ENCODE measurements around the gene CLDN7.
A peak's percentile ranks its signal among the peaks of the same experiment; 100 is the strongest.

The CLDN7 gene

GRCh38 chr17:7289256-7290032 is 27.2 kb upstream of the CLDN7 start:
- no peak for DNase-seq (ENCODE audit: low read depth in 2 of 2)

DNA sequence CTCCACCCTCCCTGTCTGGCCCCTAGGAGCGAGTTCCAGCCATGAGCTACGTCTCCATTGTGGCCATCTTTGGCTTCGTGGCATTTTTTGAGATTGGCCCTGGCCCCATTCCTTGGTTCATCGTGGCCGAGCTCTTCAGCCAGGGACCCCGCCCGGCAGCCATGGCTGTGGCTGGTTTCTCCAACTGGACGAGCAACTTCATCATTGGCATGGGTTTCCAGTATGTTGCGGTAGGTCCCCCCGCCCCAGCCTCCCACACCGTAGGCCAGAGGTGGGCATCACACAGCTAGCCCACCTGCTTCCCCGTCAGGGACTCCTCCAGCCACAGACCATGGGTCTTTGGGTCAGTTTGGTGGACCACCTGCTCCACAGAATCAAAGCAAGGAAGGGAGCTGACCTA is 23.4 kb upstream of the CLDN7 start:
- no peak for DNase-seq (ENCODE audit: low read depth in 2 of 2)

GRCh38 chr17:7284911-7285310 is 22.6 kb upstream of the CLDN7 start:
- no peak for DNase-seq (ENCODE audit: low read depth in 2 of 2)

DNA sequence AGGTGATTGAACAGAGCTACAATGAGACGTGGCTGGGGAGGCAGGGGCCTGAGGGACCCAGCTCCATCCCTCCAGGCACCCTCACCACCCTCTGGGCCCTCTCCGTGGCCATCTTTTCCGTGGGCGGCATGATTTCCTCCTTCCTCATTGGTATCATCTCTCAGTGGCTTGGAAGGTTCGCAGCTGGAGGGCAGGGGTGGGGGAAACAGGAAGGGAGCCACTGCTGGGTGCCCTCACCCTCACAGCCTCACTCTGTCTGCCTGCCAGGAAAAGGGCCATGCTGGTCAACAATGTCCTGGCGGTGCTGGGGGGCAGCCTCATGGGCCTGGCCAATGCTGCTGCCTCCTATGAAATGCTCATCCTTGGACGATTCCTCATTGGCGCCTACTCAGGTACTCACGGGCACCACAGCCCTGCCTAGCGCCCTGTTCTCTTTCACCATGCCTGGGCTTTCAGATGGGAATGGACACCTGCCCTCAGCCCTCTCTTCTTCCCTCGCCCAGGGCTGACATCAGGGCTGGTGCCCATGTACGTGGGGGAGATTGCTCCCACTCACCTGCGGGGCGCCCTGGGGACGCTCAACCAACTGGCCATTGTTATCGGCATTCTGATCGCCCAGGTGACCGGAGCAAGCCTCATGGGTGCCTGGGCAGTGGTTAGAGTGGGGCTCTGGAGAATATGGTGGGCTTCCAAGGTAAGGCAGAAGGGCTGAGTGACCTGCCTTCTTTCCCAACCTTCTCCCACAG is 21.4 kb upstream of the CLDN7 start:
- DNase-seq (ENCODE audit: low read depth in 2 of 2), result no peak

DNA sequence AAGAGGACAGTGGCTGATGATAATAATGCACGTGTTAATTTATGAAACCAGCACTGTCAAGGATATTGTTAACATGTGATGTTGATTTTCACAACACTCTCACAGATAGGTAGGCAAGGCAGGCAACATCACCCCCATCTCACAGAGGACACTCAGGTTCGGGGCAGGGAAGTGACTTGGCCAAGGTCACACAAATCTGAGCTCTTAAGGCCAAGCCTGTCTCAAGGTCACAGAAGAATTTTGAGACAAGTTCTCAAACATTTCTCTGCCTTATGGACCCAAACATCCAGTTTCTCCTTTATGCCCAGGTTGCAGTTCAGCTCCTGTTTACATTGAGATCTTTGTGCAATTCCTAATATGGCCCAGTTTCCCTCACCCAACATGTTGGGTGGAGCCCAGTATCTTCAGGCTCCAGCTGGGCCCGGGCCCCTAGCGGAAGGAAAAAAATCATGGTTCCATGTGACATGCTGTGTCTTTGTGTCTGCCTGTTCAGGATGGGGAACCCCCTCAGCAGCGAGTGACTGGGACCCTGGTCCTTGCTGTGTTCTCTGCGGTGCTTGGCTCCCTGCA is 20.6 kb upstream of the CLDN7 start:
- no peak for DNase-seq (ENCODE audit: low read depth in 2 of 2)

GRCh38 chr17:7281953-7282751 is 19.9 kb upstream of the CLDN7 start:
- no peak for DNase-seq (ENCODE audit: low read depth in 2 of 2)

GRCh38 chr17:7281074-7281952 is 19.0 kb upstream of the CLDN7 start, which contains the start of gene SLC2A4:
Gene SLC2A4 (plus strand): TSS chr17:7281718. CDS start chr17:7281935, 217 bp downstream.
- peak; percentile 58 to 85 for DNase-seq (ENCODE audit: low read depth in 2 of 2)

DNA sequence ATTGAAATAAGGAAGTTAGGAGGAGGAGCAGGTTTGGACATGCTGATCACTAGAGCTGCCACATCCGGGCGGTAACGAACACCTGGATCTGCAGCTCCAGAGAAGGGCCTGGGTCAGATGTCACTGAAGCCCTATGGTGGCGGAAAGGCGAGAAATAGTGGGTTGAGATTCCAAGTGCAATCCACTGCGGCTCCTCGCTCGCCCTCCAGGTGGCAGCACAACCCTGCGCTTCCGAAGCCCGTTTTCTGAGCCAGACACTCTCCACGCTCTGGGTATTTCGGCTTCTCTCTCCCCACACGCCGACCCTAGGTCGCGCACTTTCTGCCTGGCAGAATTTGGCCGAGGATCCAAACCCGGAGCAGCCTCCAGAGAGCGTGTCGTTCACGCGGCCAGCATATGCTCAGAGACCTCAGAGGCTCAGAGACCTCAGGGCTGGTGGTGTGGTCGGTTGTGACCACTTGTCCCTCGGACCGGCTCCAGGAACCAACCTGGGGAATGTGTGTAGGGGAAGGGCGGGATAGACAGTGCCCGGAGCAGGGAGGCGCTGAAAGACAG is 18.3 kb upstream of the CLDN7 start:
- peak; percentile 67 to 76 for DNase-seq (ENCODE audit: low read depth in 2 of 2)

- DNase-seq (ENCODE audit: low read depth in 2 of 2), result no peak
These were observed 17.2 kb upstream of the CLDN7 start for GRCh38 chr17:7279448-7279847.

DNA sequence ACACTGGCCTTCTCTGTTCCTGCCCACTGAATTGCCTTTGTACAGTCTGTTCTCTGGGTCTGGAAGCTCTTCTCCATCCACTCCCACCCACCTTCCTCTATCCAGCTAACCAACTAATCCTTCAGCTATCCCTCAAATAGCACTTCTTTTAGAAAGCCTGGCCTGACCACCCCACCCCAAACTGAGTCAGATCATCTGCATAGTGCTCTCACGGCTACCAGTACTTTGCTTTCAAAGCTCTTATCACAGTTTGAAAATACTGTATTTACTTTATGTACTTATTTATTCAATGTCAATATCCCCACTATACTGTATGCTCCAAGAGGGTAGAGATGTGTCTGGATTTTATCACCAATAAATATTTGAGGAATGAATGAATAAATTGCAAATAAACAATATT is 4.5 kb upstream of the CLDN7 start:
- DNase-seq (ENCODE audit: low read depth in 2 of 2), result no peak

- no peak for DNase-seq (ENCODE audit: low read depth in 2 of 2)
These were observed 1.5 kb upstream of the CLDN7 start for GRCh38 chr17:7263801-7264078.

DNA sequence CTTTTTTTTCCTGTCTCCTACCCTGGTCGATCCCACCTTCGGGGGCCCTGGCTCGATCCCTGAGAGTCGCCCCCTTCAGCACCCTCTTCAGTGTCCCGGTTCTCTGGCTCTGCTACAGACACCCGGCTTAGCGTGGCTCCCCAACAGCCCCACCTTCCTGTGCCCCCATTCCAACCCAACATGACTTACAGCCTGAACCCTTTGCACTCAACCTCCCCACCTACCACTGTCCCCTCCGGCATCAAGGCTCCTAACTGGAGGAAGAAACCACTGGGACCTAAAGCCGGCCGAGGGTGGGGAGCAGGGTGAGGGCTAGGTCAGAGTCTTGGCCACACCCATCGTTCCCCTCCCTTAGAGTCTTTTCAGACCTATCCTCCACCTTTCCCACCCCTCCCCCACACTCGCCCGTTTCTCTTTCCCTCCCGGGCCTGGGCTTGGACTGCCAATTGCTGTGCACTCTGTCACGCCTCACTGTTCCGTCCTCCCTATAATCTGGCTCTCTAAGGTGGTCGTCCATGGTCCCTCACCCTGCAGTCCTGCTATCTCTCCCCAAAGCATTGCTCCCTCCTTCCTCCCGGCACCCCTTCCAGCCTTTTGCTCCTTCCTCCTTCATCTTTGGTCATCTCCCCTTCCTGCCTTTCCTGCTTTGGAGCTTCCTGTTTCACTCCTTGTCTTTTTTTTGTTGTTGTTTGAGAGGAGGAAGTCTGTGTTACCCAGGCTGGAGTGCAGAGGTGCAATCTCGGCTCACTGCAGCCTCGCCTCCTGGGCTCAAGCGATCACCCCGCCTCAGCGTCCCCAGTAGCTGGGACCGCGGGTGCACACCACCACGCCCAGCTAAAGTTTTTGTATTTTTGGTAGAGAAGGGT is 890 bp upstream of the CLDN7 start:
- DNase-seq (ENCODE audit: low read depth in 2 of 2), result no peak

DNA sequence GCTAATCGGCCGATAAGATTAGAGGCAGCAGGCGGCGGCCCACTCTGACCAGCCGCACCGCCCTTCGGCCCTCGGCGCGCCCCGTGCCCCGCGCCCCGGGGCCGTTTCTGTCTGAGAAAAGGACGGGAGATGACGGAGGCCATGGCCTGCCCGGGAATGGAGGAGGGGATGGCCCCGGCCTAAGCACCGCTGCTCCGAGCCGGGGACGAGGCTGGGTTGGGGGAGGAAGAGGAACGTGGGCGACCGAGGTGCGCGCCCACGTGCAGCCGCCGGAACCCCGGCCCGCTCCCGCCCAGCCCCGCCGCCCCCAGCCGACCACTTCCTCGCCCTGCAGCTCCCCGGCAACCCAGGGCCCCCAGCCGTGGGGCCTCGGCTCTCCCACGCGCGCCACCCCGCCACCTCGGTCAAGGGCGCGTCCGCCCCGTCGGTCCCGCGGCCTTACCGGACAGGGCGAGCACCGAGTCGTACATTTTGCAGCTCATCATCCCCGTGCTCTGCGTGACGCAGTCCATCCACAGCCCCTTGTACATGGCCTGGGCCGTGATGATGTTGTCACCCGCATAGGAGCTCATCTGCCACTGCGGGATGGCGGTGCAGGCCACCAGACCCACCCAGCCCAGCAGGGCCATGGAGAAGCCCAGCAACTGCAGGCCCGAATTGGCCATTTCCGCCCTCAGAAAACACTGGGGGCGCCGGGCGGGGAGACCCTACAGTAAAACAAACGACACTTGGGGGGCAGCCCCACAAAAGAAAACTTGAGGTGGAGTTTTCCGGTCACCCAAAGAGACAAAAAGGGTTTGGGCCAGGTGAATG is 693 bp downstream of the CLDN7 start:
- no peak for DNase-seq (ENCODE audit: low read depth in 2 of 2)

- DNase-seq (ENCODE audit: low read depth in 2 of 2), result no peak
These were observed 1.5 kb downstream of the CLDN7 start for GRCh38 chr17:7260651-7261378.

DNA sequence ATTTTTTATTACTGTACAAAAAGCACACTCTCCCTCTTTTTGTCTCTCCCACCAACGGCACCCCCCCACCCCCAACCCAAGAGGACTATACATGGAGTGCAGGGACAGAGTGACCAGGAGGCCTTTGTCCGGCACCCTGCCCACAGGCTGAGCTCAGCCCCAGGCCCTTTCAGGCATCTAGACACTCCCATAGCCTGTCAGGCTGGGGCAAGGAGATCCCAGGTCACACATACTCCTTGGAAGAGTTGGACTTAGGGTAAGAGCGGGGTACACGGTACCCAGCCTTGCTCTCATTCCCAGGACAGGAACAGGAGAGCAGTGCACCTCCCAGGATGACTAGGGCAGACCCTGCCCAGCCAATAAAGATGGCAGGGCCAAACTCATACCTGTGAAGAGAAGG is 2.1 kb downstream of the CLDN7 start:
- DNase-seq (ENCODE audit: low read depth in 2 of 2), result no peak

- no peak for DNase-seq (ENCODE audit: low read depth in 2 of 2)
These were observed 2.8 kb downstream of the CLDN7 start for GRCh38 chr17:7259555-7259889.

DNA sequence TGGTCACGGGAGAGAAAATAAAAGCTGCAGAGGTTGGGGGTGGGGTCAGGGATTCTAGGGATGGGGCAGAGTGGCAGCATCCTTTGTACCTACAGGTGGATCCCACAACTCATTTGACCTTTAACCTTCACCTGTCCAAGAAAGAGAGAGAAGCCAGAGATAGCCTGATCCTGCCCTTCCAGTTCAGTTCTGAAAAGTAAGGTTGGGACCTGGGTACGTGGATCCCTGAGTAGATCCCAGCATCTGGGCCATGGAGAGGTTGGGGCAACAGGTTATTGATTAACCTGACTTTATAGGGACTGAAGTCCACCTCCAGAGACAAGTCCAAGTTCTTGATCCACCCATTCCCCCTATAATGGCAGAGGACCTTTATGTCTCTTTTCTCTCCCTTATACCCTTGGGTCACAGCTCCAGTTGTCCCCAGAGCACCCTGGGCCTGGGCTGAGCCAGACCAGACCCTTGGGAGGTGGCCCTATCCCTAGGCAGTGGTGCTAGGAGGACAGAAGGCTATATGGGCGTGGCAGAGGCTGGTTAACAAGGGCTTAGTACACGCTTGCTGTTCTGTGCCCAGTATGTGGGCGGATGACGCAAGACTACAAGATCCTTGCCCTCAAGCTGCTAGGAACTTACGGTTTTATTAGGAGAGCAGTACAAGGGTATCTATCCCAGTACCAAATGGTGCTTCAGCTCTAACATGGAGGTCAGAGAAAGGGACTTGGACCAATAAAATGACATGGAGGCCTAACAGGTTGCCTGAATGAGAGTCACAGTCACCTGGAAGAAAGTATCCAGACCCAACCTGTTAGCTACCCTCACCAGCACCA is 3.3 kb downstream of the CLDN7 start:
- no peak for DNase-seq (ENCODE audit: low read depth in 2 of 2)
